Stimulated activated memory B cell treated with anti-CD40 and anti-IgM and Interleukin-4, amounts not matched to agents 10 μg/mL and 1 μg/mL and 100 μg/mL, for 72 hours (primary cell): ENCODE results near the gene GSDME.

ENCODE experiments used
- ATAC-seq: fragments of 150-1000 bp; cut with Tn5 transposase; 2 replicates; pipeline ENCODE4 v1.10.0; 2021
- H3K27ac Mint-ChIP-seq: one replicate; pipeline ENCODE4 v1.8.0; 2022; ENCODE audit warnings: mild to moderate bottlenecking, mixed read lengths
- H3K27me3 Mint-ChIP-seq: one replicate; pipeline ENCODE4 v1.8.0; 2022; ENCODE audit warnings: mixed read lengths
- H3K36me3 Mint-ChIP-seq: one replicate; pipeline ENCODE4 v1.8.0; 2022; ENCODE audit warnings: mixed read lengths
- H3K4me1 Mint-ChIP-seq: one replicate; pipeline ENCODE4 v1.8.0; 2022; ENCODE audit warnings: mixed read lengths
- H3K4me3 Mint-ChIP-seq: one replicate; pipeline ENCODE4 v1.8.0; 2022; ENCODE audit warnings: mild to moderate bottlenecking, moderate library complexity, mixed read lengths
- H3K9me3 Mint-ChIP-seq: one replicate; pipeline ENCODE4 v1.8.0; 2022; ENCODE audit warnings: mixed read lengths

Gene GSDME

GRCh38 chr7:24784277-24784676 lies 27.0 kb upstream of the GSDME start:
- H3K4me3 Mint-ChIP-seq, result no peak overlapping the region
- no peak for ATAC-seq
- peaks cover 16% of the 10 kb centered on the region for H3K36me3 Mint-ChIP-seq
- H3K27ac Mint-ChIP-seq, result no peak overlapping the region
- H3K27me3 Mint-ChIP-seq, result no peaks in the 10 kb centered on the region
- H3K4me1 Mint-ChIP-seq, result peaks cover 4% of the 10 kb centered on the region
- peaks cover 9% of the 10 kb centered on the region for H3K9me3 Mint-ChIP-seq

GRCh38 chr7:24783698-24784097 lies 26.4 kb upstream of the GSDME start:
- Mint-ChIP-seq H3K4me3 (no peak overlapping the region), H3K4me1 (peaks cover 10% of the 10 kb centered on the region), H3K9me3 (peaks cover 6% of the 10 kb centered on the region), H3K27ac (no peak overlapping the region), H3K27me3 (no peaks in the 10 kb centered on the region), H3K36me3 (peaks cover 16% of the 10 kb centered on the region)
- no peak for ATAC-seq

GRCh38 chr7:24781106-24781505 lies 23.8 kb upstream of the GSDME start:
- ATAC-seq, result no peak
- H3K4me3 Mint-ChIP-seq, result no peak overlapping the region
- no peak overlapping the region for H3K27ac Mint-ChIP-seq
- H3K4me1 Mint-ChIP-seq, result peaks cover 12% of the 10 kb centered on the region
- peaks cover 16% of the 10 kb centered on the region for H3K36me3 Mint-ChIP-seq
- H3K27me3 Mint-ChIP-seq, result no peaks in the 10 kb centered on the region
- H3K9me3 Mint-ChIP-seq, result peaks cover 6% of the 10 kb centered on the region

- Mint-ChIP-seq H3K36me3 (peaks cover 16% of the 10 kb centered on the region), H3K4me1 (peaks cover 12% of the 10 kb centered on the region), H3K27me3 (no peaks in the 10 kb centered on the region), H3K27ac (peak overlapping the region; percentile 63), H3K4me3 (no peak overlapping the region), H3K9me3 (peaks cover 6% of the 10 kb centered on the region)
- ATAC-seq, result peak; percentile 11
Measured at GRCh38 chr7:24779283-24779655, 22.0 kb upstream of the GSDME start.

GRCh38 chr7:24778543-24779282 lies 21.4 kb upstream of the GSDME start:
- peak; percentile 74 for ATAC-seq
- Mint-ChIP-seq H3K4me3 (no peak overlapping the region), H3K27ac (peak overlapping the region; percentile 63), H3K4me1 (peaks cover 12% of the 10 kb centered on the region), H3K36me3 (peaks cover 12% of the 10 kb centered on the region), H3K9me3 (peaks cover 2% of the 10 kb centered on the region), H3K27me3 (no peaks in the 10 kb centered on the region)

GRCh38 chr7:24777806-24778205 lies 20.5 kb upstream of the GSDME start:
- Mint-ChIP-seq H3K9me3 (no peaks in the 10 kb centered on the region), H3K36me3 (peaks cover 3% of the 10 kb centered on the region), H3K4me1 (peaks cover 12% of the 10 kb centered on the region), H3K4me3 (no peak overlapping the region), H3K27ac (peak overlapping the region; percentile 32), H3K27me3 (no peaks in the 10 kb centered on the region)
- ATAC-seq, result no peak

- H3K27ac Mint-ChIP-seq, result no peak overlapping the region
- no peak for ATAC-seq
Measured at GRCh38 chr7:24773646-24774045, 16.4 kb upstream of the GSDME start.

GRCh38 chr7:24769851-24770250 lies 12.6 kb upstream of the GSDME start:
- peaks cover 16% of the 10 kb centered on the region for H3K36me3 Mint-ChIP-seq
- ATAC-seq, result no peak
- H3K27me3 Mint-ChIP-seq, result peaks cover 8% of the 10 kb centered on the region
- H3K9me3 Mint-ChIP-seq, result peaks cover 12% of the 10 kb centered on the region
- no peaks in the 10 kb centered on the region for H3K4me1 Mint-ChIP-seq
- no peak overlapping the region for H3K4me3 Mint-ChIP-seq
- H3K27ac Mint-ChIP-seq, result no peak overlapping the region

More at GRCh38 chr7:24773646-24774045, 16.4 kb upstream of the GSDME start:
- Mint-ChIP-seq H3K9me3 (peaks cover 12% of the 10 kb centered on the region), H3K4me1 (peaks cover 1% of the 10 kb centered on the region), H3K27me3 (no peaks in the 10 kb centered on the region), H3K4me3 (no peak overlapping the region), H3K36me3 (peaks cover 16% of the 10 kb centered on the region)

- Mint-ChIP-seq H3K27me3 (peaks cover 8% of the 10 kb centered on the region), H3K4me3 (no peak overlapping the region), H3K36me3 (peaks cover 16% of the 10 kb centered on the region), H3K4me1 (no peaks in the 10 kb centered on the region), H3K27ac (no peak overlapping the region), H3K9me3 (peaks cover 12% of the 10 kb centered on the region)
- ATAC-seq, result no peak
Measured at GRCh38 chr7:24769014-24769830, 12.0 kb upstream of the GSDME start.

- peaks cover 12% of the 10 kb centered on the region for H3K9me3 Mint-ChIP-seq
- H3K4me1 Mint-ChIP-seq, result no peaks in the 10 kb centered on the region
- H3K27me3 Mint-ChIP-seq, result peaks cover 11% of the 10 kb centered on the region
- ATAC-seq, result no peak
- peaks cover 16% of the 10 kb centered on the region for H3K36me3 Mint-ChIP-seq
- H3K27ac Mint-ChIP-seq, result no peak overlapping the region
- H3K4me3 Mint-ChIP-seq, result no peak overlapping the region
Measured at GRCh38 chr7:24767878-24768569, 10.8 kb upstream of the GSDME start.

- no peaks in the 10 kb centered on the region for H3K9me3 Mint-ChIP-seq
- ATAC-seq, result no peak
- H3K27ac Mint-ChIP-seq, result no peak overlapping the region
- peaks cover 28% of the 10 kb centered on the region for H3K27me3 Mint-ChIP-seq
- H3K36me3 Mint-ChIP-seq, result peaks cover 1% of the 10 kb centered on the region
- no peaks in the 10 kb centered on the region for H3K4me1 Mint-ChIP-seq
- no peak overlapping the region for H3K4me3 Mint-ChIP-seq
Measured at GRCh38 chr7:24764972-24765744, 7.9 kb upstream of the GSDME start.

GRCh38 chr7:24764011-24764410 lies 6.7 kb upstream of the GSDME start:
- no peaks in the 10 kb centered on the region for H3K4me1 Mint-ChIP-seq
- no peak overlapping the region for H3K4me3 Mint-ChIP-seq
- H3K27ac Mint-ChIP-seq, result no peak overlapping the region
- H3K27me3 Mint-ChIP-seq, result peaks cover 34% of the 10 kb centered on the region
- no peaks in the 10 kb centered on the region for H3K9me3 Mint-ChIP-seq
- H3K36me3 Mint-ChIP-seq, result no peaks in the 10 kb centered on the region
- ATAC-seq, result no peak

- Mint-ChIP-seq H3K9me3 (no peaks in the 10 kb centered on the region), H3K4me3 (no peak overlapping the region), H3K27me3 (peaks cover 40% of the 10 kb centered on the region), H3K36me3 (no peaks in the 10 kb centered on the region), H3K27ac (no peak overlapping the region), H3K4me1 (no peaks in the 10 kb centered on the region)
- no peak for ATAC-seq
Measured at GRCh38 chr7:24763303-24763901, 6.1 kb upstream of the GSDME start.

GRCh38 chr7:24762771-24763170 lies 5.5 kb upstream of the GSDME start:
- Mint-ChIP-seq H3K9me3 (no peaks in the 10 kb centered on the region), H3K4me1 (peaks cover 3% of the 10 kb centered on the region), H3K27me3 (peaks cover 47% of the 10 kb centered on the region), H3K4me3 (no peak overlapping the region), H3K27ac (no peak overlapping the region), H3K36me3 (no peaks in the 10 kb centered on the region)
- no peak for ATAC-seq
